Measurements from ENCODE around the gene BCAR1.

Gene BCAR1

DNA sequence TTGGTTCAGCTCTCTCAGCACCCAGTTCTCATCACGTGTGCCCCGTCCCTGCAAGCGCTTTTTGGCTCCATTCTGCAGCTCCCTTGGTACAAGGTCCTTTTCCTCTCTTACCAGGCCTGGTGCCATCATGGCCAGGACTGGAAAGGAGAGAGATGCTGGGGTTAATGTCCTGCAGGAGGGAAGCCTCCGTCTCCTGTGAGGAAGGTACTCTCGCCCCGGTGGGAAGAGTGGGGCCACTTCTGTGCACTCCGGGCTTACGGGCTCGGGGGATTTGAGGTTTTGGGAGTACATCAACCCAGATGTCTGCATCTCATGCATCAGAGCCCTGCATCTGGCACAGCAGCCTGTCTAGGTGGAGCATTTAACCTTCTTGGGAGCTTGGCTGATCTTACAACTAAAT is 54.6 kb downstream of the BCAR1 start:
- no peaks in the 10 kb centered on the region for H3K36me3 ChIP-seq (ENCODE audit: control insufficient read depth, insufficient read depth, low read length)
- H3K4me1 ChIP-seq (ENCODE audit: control insufficient read depth, insufficient read depth, low read length): no peaks in the 10 kb centered on the region
- no peak overlapping the region for H3K4me3 ChIP-seq (ENCODE audit: low read depth, low read length)
- H3K27ac ChIP-seq (ENCODE audit: low read depth, low read length): no peak overlapping the region
- H3K27me3 ChIP-seq (ENCODE audit: control insufficient read depth, insufficient read depth, low read length): no peaks in the 10 kb centered on the region
- H3K9me3 ChIP-seq (ENCODE audit: control insufficient read depth, insufficient read depth, low read length): no peaks in the 10 kb centered on the region
- H3K9ac ChIP-seq (ENCODE audit: low read depth, low read length): no peak overlapping the region

DNA sequence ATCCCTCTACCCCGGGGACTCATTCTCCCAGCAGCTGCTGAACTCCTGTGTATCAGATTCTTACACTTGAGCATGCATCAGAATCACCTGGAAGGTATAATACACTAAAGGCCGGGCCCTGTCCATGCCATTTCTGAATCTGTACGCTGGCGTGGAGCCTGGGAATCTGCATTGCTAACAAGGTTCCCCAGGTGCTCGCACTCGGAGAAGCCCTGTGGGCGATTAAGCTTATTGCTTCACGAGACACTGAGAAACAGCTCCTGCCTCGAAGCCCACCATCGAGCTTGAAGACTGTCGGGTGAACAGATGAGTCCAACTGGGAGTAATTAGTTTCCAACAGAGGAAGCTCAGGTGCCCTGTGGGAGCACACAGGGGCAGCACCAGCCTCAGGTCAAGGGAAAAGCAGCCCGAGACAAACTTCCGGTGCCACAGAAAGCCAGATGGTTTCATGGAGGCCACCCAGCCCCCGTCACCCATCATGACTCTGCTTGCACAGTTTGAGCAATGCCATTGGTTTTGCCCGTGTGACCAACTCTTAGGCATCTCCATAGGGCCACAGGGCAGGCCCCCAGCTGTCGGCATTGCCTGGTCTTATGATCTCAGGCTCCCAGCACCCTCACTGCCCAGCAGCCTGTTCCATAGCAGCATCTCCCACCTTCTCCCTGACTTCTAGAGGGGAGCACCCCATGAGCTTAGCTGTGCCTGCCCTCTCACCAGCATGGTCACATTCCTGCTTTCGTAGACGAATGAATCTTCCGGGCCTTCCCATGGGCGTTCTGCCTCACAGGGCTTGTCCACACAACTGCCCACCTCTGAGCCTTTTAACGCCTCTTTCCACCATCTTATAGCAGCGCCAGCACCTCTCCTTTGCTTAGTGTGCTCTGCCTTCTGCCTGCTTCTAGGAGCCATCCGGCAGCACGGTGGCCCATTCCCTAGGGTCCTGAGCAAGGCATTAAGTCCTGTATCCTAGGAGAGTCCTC is 55.3 kb downstream of the BCAR1 start:
- no peak overlapping the region for H3K4me3 ChIP-seq (ENCODE audit: low read depth, low read length)
- H3K27ac ChIP-seq (ENCODE audit: low read depth, low read length): no peak overlapping the region
- H3K36me3 ChIP-seq (ENCODE audit: control insufficient read depth, insufficient read depth, low read length): no peaks in the 10 kb centered on the region
- H3K27me3 ChIP-seq (ENCODE audit: control insufficient read depth, insufficient read depth, low read length): no peaks in the 10 kb centered on the region
- no peaks in the 10 kb centered on the region for H3K4me1 ChIP-seq (ENCODE audit: control insufficient read depth, insufficient read depth, low read length)
- no peaks in the 10 kb centered on the region for H3K9me3 ChIP-seq (ENCODE audit: control insufficient read depth, insufficient read depth, low read length)
- no peak overlapping the region for H3K9ac ChIP-seq (ENCODE audit: low read depth, low read length)

DNA sequence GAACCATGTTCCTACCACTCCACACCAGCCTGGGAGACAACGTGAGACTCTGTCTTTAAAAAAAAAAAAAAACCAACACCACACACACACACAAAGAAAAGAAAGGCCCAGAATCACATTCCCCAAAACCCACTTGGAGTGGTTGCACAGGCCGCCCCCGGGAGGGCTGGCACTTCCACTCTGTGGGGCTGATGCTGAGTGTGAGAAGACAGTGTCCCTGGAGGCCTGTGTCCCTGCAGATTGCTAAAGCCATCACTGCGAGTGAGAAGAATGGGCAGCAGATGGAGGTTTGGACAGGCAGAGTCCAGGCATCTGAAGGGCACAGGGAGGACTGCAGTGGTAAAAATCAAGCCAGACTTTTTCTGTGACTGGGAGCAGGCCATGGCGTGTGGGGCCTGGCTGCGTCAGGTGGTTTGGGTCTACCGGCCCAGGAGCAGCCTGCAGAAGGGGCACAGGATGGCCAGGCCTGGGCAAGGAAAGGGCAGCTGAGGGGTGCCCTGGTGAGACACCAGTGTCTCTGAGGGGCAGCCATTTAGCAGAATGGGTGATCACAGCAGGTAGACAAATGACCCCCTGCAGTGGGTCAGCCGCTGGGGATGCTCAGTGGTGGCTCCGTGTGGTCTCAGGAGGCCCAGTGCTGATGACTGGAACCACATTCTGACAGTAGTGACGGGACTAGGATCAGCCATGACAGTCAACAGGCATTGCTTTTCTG is 57.5 kb downstream of the BCAR1 start:
- Histone ChIP-seq H3K9ac (ENCODE audit: low read depth, low read length) (no peak overlapping the region), H3K4me3 (ENCODE audit: low read depth, low read length) (no peak overlapping the region), H3K4me1 (ENCODE audit: control insufficient read depth, insufficient read depth, low read length) (no peaks in the 10 kb centered on the region), H3K27me3 (ENCODE audit: control insufficient read depth, insufficient read depth, low read length) (no peaks in the 10 kb centered on the region), H3K9me3 (ENCODE audit: control insufficient read depth, insufficient read depth, low read length) (no peaks in the 10 kb centered on the region), H3K36me3 (ENCODE audit: control insufficient read depth, insufficient read depth, low read length) (no peaks in the 10 kb centered on the region), H3K27ac (ENCODE audit: low read depth, low read length) (no peak overlapping the region)

DNA sequence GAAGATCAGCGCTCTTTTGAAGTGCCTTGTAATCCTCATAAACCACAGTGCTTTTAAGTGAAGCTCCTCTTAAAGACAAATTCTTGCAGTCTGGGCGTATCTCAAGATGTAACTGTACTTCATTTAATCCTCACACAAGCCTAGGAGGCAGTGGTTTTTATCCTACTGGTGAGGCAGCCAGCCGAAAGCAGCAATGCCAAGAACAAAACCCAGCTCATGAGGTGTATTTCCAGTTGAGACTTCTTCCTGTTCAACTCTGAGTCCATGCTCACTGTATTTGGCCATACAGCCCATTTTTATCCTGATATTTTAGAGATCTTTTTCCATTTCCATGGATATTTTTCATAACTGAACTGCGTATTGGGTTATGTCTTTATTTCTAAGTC is 58.2 kb downstream of the BCAR1 start:
- Histone ChIP-seq H3K9me3 (ENCODE audit: control insufficient read depth, insufficient read depth, low read length) (no peaks in the 10 kb centered on the region), H3K27me3 (ENCODE audit: control insufficient read depth, insufficient read depth, low read length) (no peaks in the 10 kb centered on the region), H3K4me1 (ENCODE audit: control insufficient read depth, insufficient read depth, low read length) (no peaks in the 10 kb centered on the region), H3K9ac (ENCODE audit: low read depth, low read length) (no peak overlapping the region), H3K27ac (ENCODE audit: low read depth, low read length) (no peak overlapping the region), H3K4me3 (ENCODE audit: low read depth, low read length) (no peak overlapping the region), H3K36me3 (ENCODE audit: control insufficient read depth, insufficient read depth, low read length) (no peaks in the 10 kb centered on the region)

DNA sequence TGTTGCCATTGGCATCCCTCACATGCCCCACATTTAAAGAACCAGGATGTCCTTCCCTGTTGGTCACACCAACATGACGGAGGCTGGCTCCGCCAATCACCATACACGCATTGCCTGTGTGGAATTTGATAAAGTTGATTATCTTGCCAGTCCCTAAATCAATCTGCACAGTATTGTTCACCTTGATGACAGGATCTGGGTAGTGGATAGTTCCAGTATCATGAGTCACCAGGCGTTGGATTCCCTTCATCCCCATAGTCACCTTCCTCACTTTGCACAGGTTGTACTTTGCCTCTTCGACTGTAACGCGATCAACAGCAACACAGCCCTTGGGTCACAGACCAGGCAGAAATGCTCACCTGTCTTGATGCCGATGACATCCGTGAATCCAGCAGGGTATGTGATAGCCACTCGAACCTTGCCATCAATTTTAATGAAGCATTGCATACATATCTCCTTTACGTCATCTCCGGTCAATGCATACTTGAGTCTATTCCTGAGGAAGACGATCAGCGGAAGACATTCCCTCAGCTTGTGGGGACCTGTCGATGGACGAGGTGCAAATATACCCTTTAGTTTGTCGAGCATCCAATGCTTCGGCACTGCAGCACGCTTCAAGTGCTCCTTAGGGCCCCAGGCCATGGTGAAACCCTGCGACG is 58.7 kb downstream of the BCAR1 start:
- no peak overlapping the region for H3K4me3 ChIP-seq (ENCODE audit: low read depth, low read length)
- H3K27me3 ChIP-seq (ENCODE audit: control insufficient read depth, insufficient read depth, low read length): no peaks in the 10 kb centered on the region
- no peaks in the 10 kb centered on the region for H3K36me3 ChIP-seq (ENCODE audit: control insufficient read depth, insufficient read depth, low read length)
- no peaks in the 10 kb centered on the region for H3K9me3 ChIP-seq (ENCODE audit: control insufficient read depth, insufficient read depth, low read length)
- no peak overlapping the region for H3K9ac ChIP-seq (ENCODE audit: low read depth, low read length)
- no peaks in the 10 kb centered on the region for H3K4me1 ChIP-seq (ENCODE audit: control insufficient read depth, insufficient read depth, low read length)
- no peak overlapping the region for H3K27ac ChIP-seq (ENCODE audit: low read depth, low read length)

DNA sequence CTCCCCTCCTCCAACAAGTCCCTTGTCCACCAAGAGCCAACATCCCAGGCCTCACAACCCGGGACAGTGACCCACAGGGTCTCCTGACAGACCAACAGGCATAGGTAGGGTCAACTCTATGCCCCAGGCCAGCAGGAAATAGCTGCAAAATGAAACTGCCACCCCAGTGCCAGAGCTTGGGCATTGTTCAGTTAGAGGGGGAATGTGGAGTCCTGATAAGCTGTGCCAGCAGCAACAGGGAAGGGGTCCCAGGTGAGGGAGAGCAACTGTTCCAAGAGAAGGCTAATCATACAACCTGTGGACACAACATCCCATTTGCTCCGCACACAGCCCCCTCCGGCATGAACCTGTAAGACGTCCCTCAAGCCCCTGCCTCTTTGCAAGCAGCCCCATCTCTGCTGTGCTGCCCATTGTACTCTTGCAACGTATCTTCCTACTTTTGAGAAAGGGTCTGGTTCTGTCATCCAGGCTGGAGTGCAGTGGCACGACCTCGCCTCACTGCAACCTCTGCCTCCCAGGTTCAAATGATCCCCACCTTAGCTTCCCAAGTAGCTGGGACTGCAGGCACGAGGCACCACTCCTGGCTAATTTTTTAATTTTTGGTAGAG is 61.7 kb downstream of the BCAR1 start:
- Histone ChIP-seq H3K4me1 (ENCODE audit: control insufficient read depth, insufficient read depth, low read length) (no peaks in the 10 kb centered on the region), H3K27me3 (ENCODE audit: control insufficient read depth, insufficient read depth, low read length) (no peaks in the 10 kb centered on the region), H3K36me3 (ENCODE audit: control insufficient read depth, insufficient read depth, low read length) (no peaks in the 10 kb centered on the region), H3K27ac (ENCODE audit: low read depth, low read length) (no peak overlapping the region), H3K4me3 (ENCODE audit: low read depth, low read length) (no peak overlapping the region), H3K9ac (ENCODE audit: low read depth, low read length) (no peak overlapping the region), H3K9me3 (ENCODE audit: control insufficient read depth, insufficient read depth, low read length) (no peaks in the 10 kb centered on the region)

DNA sequence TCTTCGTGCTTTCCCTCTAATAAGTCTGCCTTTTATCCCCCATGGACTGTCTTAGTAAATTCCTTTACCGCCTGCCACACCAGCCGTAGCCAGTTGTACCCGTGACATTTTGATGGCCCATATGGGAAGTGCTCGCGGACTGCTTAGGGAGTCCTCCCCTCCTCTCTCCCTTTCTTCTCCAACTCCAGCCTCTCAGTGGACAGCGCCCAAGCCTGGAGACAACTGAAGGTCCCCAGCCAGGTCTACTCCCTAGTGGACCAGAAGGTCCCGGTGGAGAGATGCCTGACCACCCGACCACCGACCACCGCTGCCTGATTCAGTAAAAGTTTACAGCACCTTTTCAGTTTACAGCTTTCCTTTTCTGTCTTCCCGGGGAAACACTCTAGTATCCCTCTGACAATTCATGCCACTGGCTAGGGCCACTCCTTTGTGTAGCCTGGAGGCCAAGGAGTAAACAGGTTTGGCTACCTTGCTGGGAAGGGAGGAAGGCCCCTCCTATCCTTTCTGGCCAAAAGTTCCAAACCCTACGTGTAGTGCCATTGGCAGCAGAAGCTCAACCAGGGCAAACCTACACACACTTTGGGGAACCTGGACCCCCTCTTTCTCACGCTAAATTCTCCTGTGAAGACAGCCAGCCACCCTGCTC is 62.5 kb downstream of the BCAR1 start:
- no peak overlapping the region for H3K4me3 ChIP-seq (ENCODE audit: low read depth, low read length)
- no peaks in the 10 kb centered on the region for H3K36me3 ChIP-seq (ENCODE audit: control insufficient read depth, insufficient read depth, low read length)
- no peaks in the 10 kb centered on the region for H3K27me3 ChIP-seq (ENCODE audit: control insufficient read depth, insufficient read depth, low read length)
- H3K4me1 ChIP-seq (ENCODE audit: control insufficient read depth, insufficient read depth, low read length): no peaks in the 10 kb centered on the region
- H3K9ac ChIP-seq (ENCODE audit: low read depth, low read length): no peak overlapping the region
- no peak overlapping the region for H3K27ac ChIP-seq (ENCODE audit: low read depth, low read length)
- no peaks in the 10 kb centered on the region for H3K9me3 ChIP-seq (ENCODE audit: control insufficient read depth, insufficient read depth, low read length)

DNA sequence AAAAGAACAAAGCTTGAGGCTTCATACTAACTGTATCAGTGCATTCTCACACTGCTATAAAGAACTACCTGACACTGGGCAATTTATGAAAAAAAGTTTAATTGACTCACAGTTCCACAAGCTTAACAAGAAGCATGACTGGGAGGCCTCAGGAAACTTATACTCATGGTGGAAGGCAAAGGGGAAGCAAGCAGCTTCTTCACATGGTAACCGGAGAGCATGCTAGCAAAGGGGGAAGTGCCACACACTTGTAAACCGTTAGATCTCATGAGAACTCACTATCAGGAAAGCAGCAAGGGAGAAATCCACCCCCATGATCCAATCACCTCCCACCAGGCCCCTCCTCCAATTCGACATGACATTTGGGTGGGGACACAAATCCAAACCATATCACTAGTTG is 69.8 kb downstream of the BCAR1 start:
- Histone ChIP-seq H3K9ac (ENCODE audit: low read depth, low read length) (no peak overlapping the region), H3K4me1 (ENCODE audit: control insufficient read depth, insufficient read depth, low read length) (no peaks in the 10 kb centered on the region), H3K36me3 (ENCODE audit: control insufficient read depth, insufficient read depth, low read length) (no peaks in the 10 kb centered on the region), H3K9me3 (ENCODE audit: control insufficient read depth, insufficient read depth, low read length) (peaks cover 3% of the 10 kb centered on the region; the same call in 1 of the 2 replicates), H3K27ac (ENCODE audit: low read depth, low read length) (no peak overlapping the region), H3K27me3 (ENCODE audit: control insufficient read depth, insufficient read depth, low read length) (no peaks in the 10 kb centered on the region), H3K4me3 (ENCODE audit: low read depth, low read length) (no peak overlapping the region)

DNA sequence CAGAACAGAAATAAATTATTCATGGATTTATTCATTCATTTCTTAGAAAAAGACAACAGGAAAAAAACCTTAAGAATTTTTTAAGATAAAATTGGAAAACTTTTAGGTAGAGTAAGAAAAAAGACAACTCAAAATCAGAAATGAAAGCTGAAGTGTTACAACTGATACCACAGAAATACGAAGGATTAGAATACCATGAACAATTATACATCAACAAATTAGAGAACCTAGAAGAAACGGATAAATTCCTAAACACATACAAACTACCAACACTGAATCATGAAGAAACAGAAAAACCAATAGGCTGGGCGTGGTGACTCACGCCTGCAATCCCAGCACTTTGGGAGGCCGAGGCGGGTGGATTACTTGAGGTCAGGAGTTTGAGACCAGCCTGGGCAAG is 72.2 kb downstream of the BCAR1 start:
- Histone ChIP-seq H3K27ac (ENCODE audit: low read depth, low read length) (no peak overlapping the region), H3K9me3 (ENCODE audit: control insufficient read depth, insufficient read depth, low read length) (peaks cover 7% of the 10 kb centered on the region; the same call in 1 of the 2 replicates), H3K36me3 (ENCODE audit: control insufficient read depth, insufficient read depth, low read length) (no peaks in the 10 kb centered on the region), H3K4me1 (ENCODE audit: control insufficient read depth, insufficient read depth, low read length) (no peaks in the 10 kb centered on the region), H3K27me3 (ENCODE audit: control insufficient read depth, insufficient read depth, low read length) (no peaks in the 10 kb centered on the region), H3K4me3 (ENCODE audit: low read depth, low read length) (no peak overlapping the region), H3K9ac (ENCODE audit: low read depth, low read length) (no peak overlapping the region)
